DND-41 (cell line): ENCODE measurements around the gene OST4.

Experiments used
- CTCF ChIP-seq: IDR thresholded peaks from 2 replicates; pipeline ENCODE4 v1.5.1; 2012; ENCODE audit warnings: borderline replicate concordance, low read length, moderate library complexity, mild to moderate bottlenecking; ENCODE audit not compliant: poor library complexity, severe bottlenecking; ENCODE audit errors: extremely low read depth
- EZH2 ChIP-seq: IDR thresholded peaks from 3 replicates; pipeline ENCODE4 v1.6.1; 2012; ENCODE audit warnings: borderline replicate concordance, low read depth, mild to moderate bottlenecking, moderate library complexity, low read length, inconsistent platforms; ENCODE audit not compliant: severe bottlenecking

GRCh38 chr2:27080603-27080936 is 9.1 kb upstream of the OST4 start:
- no peak for TF ChIP-seq CTCF
- no peak for TF ChIP-seq EZH2
